ENCODE data around the gene CAMTA1.
"Not testable (repeated sequence)": the region's sequence is repeated elsewhere in the genome, so short reads cannot be mapped to it uniquely, and the experiment has no call there.

The CAMTA1 gene

GRCh38 chr1:6782151-6782550, 3.1 kb upstream of the CAMTA1 start:
- no peak for DNase-seq

- no peak for DNase-seq
Observed at GRCh38 chr1:6783221-6783620, 2.0 kb upstream of the CAMTA1 start.

GRCh38 chr1:6783936-6784559, 1.2 kb upstream of the CAMTA1 start:
- DNase-seq = no peak

- peak; percentile 91 for DNase-seq
Observed at GRCh38 chr1:6784560-6785317, 515 bp upstream of the CAMTA1 start.

GRCh38 chr1:6785728-6786505, 663 bp downstream of the CAMTA1 start:
- peak; percentile 57 for DNase-seq

- DNase-seq = no peak
Observed at GRCh38 chr1:6788946-6789345, 3.7 kb downstream of the CAMTA1 start.

- no peak for DNase-seq
Observed at GRCh38 chr1:6790146-6790545, 4.9 kb downstream of the CAMTA1 start.

- DNase-seq = no peak
Observed at GRCh38 chr1:6794164-6794563, 8.9 kb downstream of the CAMTA1 start.

GRCh38 chr1:6795203-6795602, 9.9 kb downstream of the CAMTA1 start:
- DNase-seq = no peak

- DNase-seq = no peak
Observed at GRCh38 chr1:6795661-6796060, 10.4 kb downstream of the CAMTA1 start.

- no peak for DNase-seq
Observed at GRCh38 chr1:6796095-6796494, 10.8 kb downstream of the CAMTA1 start.

GRCh38 chr1:6799499-6799898, 14.2 kb downstream of the CAMTA1 start:
- no peak for DNase-seq

- DNase-seq = no peak
Observed at GRCh38 chr1:6800745-6801144, 15.5 kb downstream of the CAMTA1 start.

GRCh38 chr1:6801199-6801598, 15.9 kb downstream of the CAMTA1 start:
- DNase-seq = no peak

GRCh38 chr1:6801966-6802365, 16.7 kb downstream of the CAMTA1 start:
- no peak for DNase-seq

GRCh38 chr1:6802454-6802853, 17.2 kb downstream of the CAMTA1 start:
- DNase-seq = no peak

GRCh38 chr1:6802893-6803292, 17.6 kb downstream of the CAMTA1 start:
- DNase-seq = no peak

GRCh38 chr1:6803357-6803756, 18.1 kb downstream of the CAMTA1 start:
- DNase-seq = no peak

- no peak for DNase-seq
Observed at GRCh38 chr1:6805004-6805416, 19.8 kb downstream of the CAMTA1 start.

- DNase-seq = no peak
Observed at GRCh38 chr1:6807782-6808181, 22.5 kb downstream of the CAMTA1 start.

GRCh38 chr1:6809461-6809860, 24.2 kb downstream of the CAMTA1 start:
- no peak for DNase-seq

GRCh38 chr1:6810146-6810734, 25.0 kb downstream of the CAMTA1 start:
- DNase-seq = not testable (repeated sequence)

GRCh38 chr1:6811583-6811982, 26.3 kb downstream of the CAMTA1 start:
- DNase-seq = no peak

Data from activated gamma-delta T cell (primary cell).